Fibroblast of lung (primary cell): Measurements from ENCODE around the gene LRRC46. TPM values are rescaled to one million over a fixed set of nuclear protein-coding genes. Genes with fewer than 3 reads are reported as not detected.
A peak's percentile ranks its signal among the peaks of the same experiment; 100 is the strongest.

Experiments
- DNase-seq, 2 donors: peaks; one replicate each; pipeline versions ENCODE4 v3.0.0 to v3.0.0-alpha.2; 2010; ENCODE audit warnings: low read depth in 2 of 2
- H2AFZ ChIP-seq: 2 replicates; pipeline ENCODE4 v1.5.1; 2012; ENCODE audit warnings: low read length, control low read depth, inconsistent platforms
- H3K27ac ChIP-seq: 2 replicates; pipeline ENCODE4 v1.5.1; 2011; ENCODE audit warnings: low read length, control low read depth; ENCODE audit not compliant: insufficient read depth
- H3K27me3 ChIP-seq: 2 replicates; pipeline ENCODE4 v1.5.1; 2011; ENCODE audit warnings: mild to moderate bottlenecking, low read length; ENCODE audit not compliant: control insufficient read depth, insufficient read depth
- H3K36me3 ChIP-seq: 2 replicates; pipeline ENCODE4 v1.5.1; 2011; ENCODE audit warnings: low read length; ENCODE audit not compliant: control insufficient read depth, insufficient read depth
- H3K4me1 ChIP-seq: 2 replicates; pipeline ENCODE4 v1.5.1; 2011; ENCODE audit warnings: low read length; ENCODE audit not compliant: control insufficient read depth, insufficient read depth; ENCODE audit errors: extremely low read depth
- H3K4me2 ChIP-seq: 2 replicates; pipeline ENCODE4 v1.5.1; 2011; ENCODE audit warnings: low read length, control low read depth; ENCODE audit not compliant: insufficient read depth; ENCODE audit errors: extremely low read depth
- H3K4me3 ChIP-seq, 4 experiments: fragments of 200-600 bp in 1 of 4; sonication (generic) in 1 of 4; replicated peaks in 1 of 4; 2 replicates each; pipeline ENCODE4 v1.5.1; 2011 to 2016; ENCODE audit warnings: low read length in 4 of 4, low read depth in 3 of 4, mild to moderate bottlenecking in 3 of 4, control low read depth in 2 of 4, inconsistent platforms in 1 of 4, mixed read lengths in 1 of 4; ENCODE audit not compliant: insufficient read depth in 1 of 4; ENCODE audit errors: control extremely low read depth in 1 of 4
- H3K79me2 ChIP-seq: 2 replicates; pipeline ENCODE4 v1.5.1; 2012; ENCODE audit warnings: mild to moderate bottlenecking, low read length, inconsistent platforms; ENCODE audit not compliant: control insufficient read depth, insufficient read depth
- H3K9ac ChIP-seq: 2 replicates; pipeline ENCODE4 v1.5.1; 2011; ENCODE audit warnings: mild to moderate bottlenecking, low read length, control low read depth; ENCODE audit not compliant: insufficient read depth
- H3K9me3 ChIP-seq: 2 replicates; pipeline ENCODE4 v1.5.1; 2012; ENCODE audit warnings: low read depth, low read length; ENCODE audit not compliant: control insufficient read depth, insufficient read depth
- H4K20me1 ChIP-seq: 2 replicates; pipeline ENCODE4 v1.5.1; 2011; ENCODE audit warnings: low read length; ENCODE audit not compliant: control insufficient read depth, insufficient read depth; ENCODE audit errors: extremely low read depth
- EZH2 ChIP-seq: IDR thresholded peaks from 2 replicates; pipeline ENCODE4 v1.5.1; 2012; ENCODE audit warnings: low read length, control low read depth, mild to moderate bottlenecking; ENCODE audit errors: missing control alignments
- polyA plus RNA-seq, 2 donors: library from polyadenylated mRNA; depleted of rRNA in 1 of 2; stranded (reverse) in 1 of 2; unstranded in 1 of 2; fragments of >200 nt; gene quantifications; 2 replicates each; pipeline ENCODE4 v1.2.1, GENCODE V29; 2011 to 2012; ENCODE audit warnings: missing spikeins in 1 of 2
- total RNA-seq: library from RNA; depleted of rRNA; stranded (reverse); fragments of >200 nt; gene quantifications from 2 replicates; pipeline ENCODE4 v1.2.1, GENCODE V29; 2014
- TF ChIP-seq, protein P1 (sequence below), 2 donors: IDR thresholded peaks in 1 of 2; conservative IDR thresholded peaks in 1 of 2; 1 replicate in 1 of 2; 2 replicates in 1 of 2; pipeline ENCODE4 v1.5.1; 2011 to 2012; ENCODE audit warnings: low read length in 2 of 2, control low read depth in 1 of 2, inconsistent platforms in 1 of 2, low read depth in 1 of 2, mild to moderate bottlenecking in 1 of 2

LRRC46 gene
- total and polyA plus RNA-seq, 2 donors (not counting 1 experiment from before 2014, with no cell fraction given): under 0.01 to 0.19 TPM

DNA sequence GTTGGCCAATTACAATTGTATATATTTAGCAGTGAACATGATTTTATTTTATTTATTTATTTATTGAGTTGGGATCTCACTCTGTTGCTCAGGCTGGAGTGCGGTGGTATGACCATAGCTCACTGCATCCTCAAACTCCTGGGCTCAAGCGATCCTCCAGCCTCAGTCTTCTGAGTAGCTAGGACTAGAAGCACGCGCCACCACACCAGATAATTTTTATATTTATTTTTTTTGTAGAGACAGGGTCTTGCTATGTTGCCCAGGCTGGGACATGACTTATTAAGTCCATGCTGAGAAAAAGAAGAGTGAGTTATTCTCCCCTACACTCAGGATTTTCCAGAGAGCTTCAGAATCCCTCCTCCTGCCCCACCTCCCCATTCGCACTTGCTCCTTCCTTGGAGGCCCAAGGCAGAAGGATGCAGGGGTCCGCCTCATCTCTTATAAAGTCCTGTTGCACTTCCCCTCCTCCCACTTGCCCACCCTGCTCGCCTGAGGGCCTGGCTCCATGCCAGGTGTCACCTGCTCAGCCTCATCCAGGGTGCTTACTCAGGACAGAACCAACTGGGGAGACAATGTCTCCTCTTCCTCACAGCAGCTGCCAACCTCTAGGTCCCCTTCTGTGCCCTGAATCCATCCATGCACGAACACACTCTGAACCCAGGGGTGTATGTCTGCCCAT, 48.4 kb downstream of the LRRC46 start:
- Histone ChIP-seq H3K9me3 (no peaks in the 10 kb centered on the region), H3K4me1 (peaks cover 2% of the 10 kb centered on the region), H3K36me3 (no peaks in the 10 kb centered on the region), H3K4me2 (no peak overlapping the region), H2AFZ (no peak overlapping the region), H3K4me3 (no peak overlapping the region), H3K27ac (no peak overlapping the region), H3K27me3 (peaks cover 13% of the 10 kb centered on the region), H3K79me2 (no peaks in the 10 kb centered on the region), H3K9ac (no peak overlapping the region), H4K20me1 (no peaks in the 10 kb centered on the region)
- TF ChIP-seq EZH2: no peak
- TF ChIP-seq, protein P1, sequence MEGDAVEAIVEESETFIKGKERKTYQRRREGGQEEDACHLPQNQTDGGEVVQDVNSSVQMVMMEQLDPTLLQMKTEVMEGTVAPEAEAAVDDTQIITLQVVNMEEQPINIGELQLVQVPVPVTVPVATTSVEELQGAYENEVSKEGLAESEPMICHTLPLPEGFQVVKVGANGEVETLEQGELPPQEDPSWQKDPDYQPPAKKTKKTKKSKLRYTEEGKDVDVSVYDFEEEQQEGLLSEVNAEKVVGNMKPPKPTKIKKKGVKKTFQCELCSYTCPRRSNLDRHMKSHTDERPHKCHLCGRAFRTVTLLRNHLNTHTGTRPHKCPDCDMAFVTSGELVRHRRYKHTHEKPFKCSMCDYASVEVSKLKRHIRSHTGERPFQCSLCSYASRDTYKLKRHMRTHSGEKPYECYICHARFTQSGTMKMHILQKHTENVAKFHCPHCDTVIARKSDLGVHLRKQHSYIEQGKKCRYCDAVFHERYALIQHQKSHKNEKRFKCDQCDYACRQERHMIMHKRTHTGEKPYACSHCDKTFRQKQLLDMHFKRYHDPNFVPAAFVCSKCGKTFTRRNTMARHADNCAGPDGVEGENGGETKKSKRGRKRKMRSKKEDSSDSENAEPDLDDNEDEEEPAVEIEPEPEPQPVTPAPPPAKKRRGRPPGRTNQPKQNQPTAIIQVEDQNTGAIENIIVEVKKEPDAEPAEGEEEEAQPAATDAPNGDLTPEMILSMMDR (conservative IDR thresholded peaks at IDR 0.05 in 1 of 2, IDR thresholded peaks at IDR 0.05 in 1 of 2; ENCODE audit: low read depth in 1 of 2, low read length in 2 of 2): no peak
- DNase-seq: no peak

DNA sequence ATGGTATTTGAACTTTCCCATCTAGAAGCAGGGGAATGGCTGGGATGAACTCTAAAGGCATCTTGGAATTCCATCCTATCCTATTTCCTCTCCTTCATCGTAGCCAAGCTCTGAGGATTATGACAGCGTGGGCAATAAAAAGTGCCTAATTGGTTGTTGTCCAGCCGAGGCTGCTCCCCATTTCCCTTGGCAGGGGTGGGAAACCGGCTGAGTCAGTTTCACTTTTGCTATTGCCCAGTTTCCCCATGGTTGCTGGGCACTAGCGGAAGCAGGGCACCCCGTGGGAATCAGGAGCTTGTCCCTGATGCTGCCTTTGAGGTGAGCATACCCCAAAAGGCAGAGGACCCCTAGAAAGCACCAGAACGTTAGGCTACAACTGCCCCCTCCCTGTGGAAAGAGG, 50.8 kb downstream of the LRRC46 start:
- Histone ChIP-seq H2AFZ (peak overlapping the region; percentile 55), H3K9ac (no peak overlapping the region), H3K79me2 (no peaks in the 10 kb centered on the region), H3K9me3 (no peaks in the 10 kb centered on the region), H3K4me1 (peaks cover 2% of the 10 kb centered on the region), H3K4me3 (peak overlapping the region in 1 of 4 experiments; percentile 1), H3K27me3 (peaks cover 9% of the 10 kb centered on the region), H3K4me2 (peak overlapping the region; percentile 53), H4K20me1 (no peaks in the 10 kb centered on the region), H3K27ac (no peak overlapping the region), H3K36me3 (no peaks in the 10 kb centered on the region)
- peak in 1 of 2 donors; percentile 20 for DNase-seq
- no peak for TF ChIP-seq EZH2
- TF ChIP-seq, protein P1 (conservative IDR thresholded peaks at IDR 0.05 in 1 of 2, IDR thresholded peaks at IDR 0.05 in 1 of 2; ENCODE audit: low read depth in 1 of 2, low read length in 2 of 2): no peak

DNA sequence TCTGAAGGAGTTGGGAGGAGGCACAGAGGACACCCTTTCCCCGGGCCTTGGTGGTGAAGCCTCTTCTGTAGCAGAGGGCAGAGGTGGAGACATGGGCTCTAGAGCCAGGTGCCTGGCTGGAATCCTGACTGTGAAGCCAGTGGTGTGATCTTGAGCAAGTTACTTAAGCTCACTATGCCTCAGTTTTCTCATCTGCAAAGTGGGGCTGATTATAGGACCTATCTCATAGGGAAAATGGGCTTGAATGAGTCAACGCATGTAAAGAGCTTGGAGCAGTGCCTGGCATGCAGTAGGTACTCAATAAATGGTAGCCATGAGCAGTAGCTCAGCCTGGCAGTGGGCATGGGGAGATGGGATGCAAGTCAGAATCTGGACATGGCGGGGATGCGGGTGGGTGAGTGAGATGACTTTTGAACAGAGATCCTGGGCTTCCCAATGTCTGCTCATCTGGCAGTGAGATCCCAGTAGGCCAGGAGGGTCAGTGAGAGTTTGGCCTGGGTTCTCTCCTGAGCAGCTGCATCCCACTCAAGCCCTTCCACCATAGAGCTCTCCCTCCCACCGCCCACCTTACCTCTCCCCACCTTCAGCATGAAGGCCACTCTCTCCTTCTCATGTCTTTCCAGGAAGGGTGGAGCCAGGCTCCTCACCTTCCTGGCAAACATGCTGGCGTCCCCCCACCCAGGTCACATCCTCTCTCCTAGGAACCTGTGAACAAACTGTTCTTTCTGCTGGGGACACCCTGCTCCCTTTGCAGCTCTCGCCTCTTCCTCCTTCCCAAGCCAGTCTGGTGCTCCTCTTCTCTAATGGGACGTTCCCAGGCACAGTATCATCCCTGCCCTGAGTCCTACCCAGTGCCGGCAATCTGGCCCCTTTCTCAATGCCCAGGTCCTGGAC, 51.5 kb downstream of the LRRC46 start:
- Histone ChIP-seq H3K9me3 (no peaks in the 10 kb centered on the region), H3K27ac (no peak overlapping the region), H3K79me2 (no peaks in the 10 kb centered on the region), H4K20me1 (no peaks in the 10 kb centered on the region), H3K9ac (no peak overlapping the region), H3K27me3 (peaks cover 7% of the 10 kb centered on the region), H3K36me3 (no peaks in the 10 kb centered on the region), H3K4me3 (peak overlapping the region in 1 of 4 experiments; percentile 1), H3K4me2 (no peak overlapping the region), H2AFZ (peak overlapping the region; percentile 55), H3K4me1 (peaks cover 2% of the 10 kb centered on the region)
- DNase-seq: no peak
- no peak for TF ChIP-seq EZH2
- TF ChIP-seq, protein P1 (conservative IDR thresholded peaks at IDR 0.05 in 1 of 2, IDR thresholded peaks at IDR 0.05 in 1 of 2; ENCODE audit: low read depth in 1 of 2, low read length in 2 of 2): no peak
